GM19328 (cell line): ENCODE results near the gene BBS12.
"Not testable (repeated sequence)": the region's sequence is repeated elsewhere in the genome, so short reads cannot be mapped to it uniquely, and the experiment has no call there.

Experiments
- ATAC-seq: cut with Tn5 transposase; IDR thresholded peaks from one replicate; pipeline ENCODE4 v1.9.1; 2021; ENCODE audit warnings: mild to moderate bottlenecking, moderate library complexity; ENCODE audit not compliant: unreplicated experiment

BBS12 gene

GRCh38 chr4:122764071-122764820 lies 31.7 kb downstream of the BBS12 start:
- no peak for ATAC-seq

GRCh38 chr4:122764821-122765215 lies 32.3 kb downstream of the BBS12 start:
- ATAC-seq, result peak; percentile 61

GRCh38 chr4:122765692-122766352 lies 33.3 kb downstream of the BBS12 start:
- ATAC-seq, result no peak

GRCh38 chr4:122766353-122766705 lies 33.8 kb downstream of the BBS12 start:
- ATAC-seq, result no peak

- no peak for ATAC-seq
Observed at GRCh38 chr4:122766950-122767349, 34.4 kb downstream of the BBS12 start.

- no peak for ATAC-seq
Observed at GRCh38 chr4:122771724-122772123, 39.2 kb downstream of the BBS12 start.

- no peak for ATAC-seq
Observed at GRCh38 chr4:122772311-122772710, 39.8 kb downstream of the BBS12 start.

- no peak for ATAC-seq
Observed at GRCh38 chr4:122772986-122773385, 40.5 kb downstream of the BBS12 start.

GRCh38 chr4:122775039-122775438 lies 42.5 kb downstream of the BBS12 start:
- ATAC-seq, result no peak

GRCh38 chr4:122775987-122776836 lies 43.7 kb downstream of the BBS12 start:
- no peak for ATAC-seq

GRCh38 chr4:122776916-122777315 lies 44.4 kb downstream of the BBS12 start:
- no peak for ATAC-seq

GRCh38 chr4:122777846-122778673 lies 45.6 kb downstream of the BBS12 start:
- no peak for ATAC-seq

- ATAC-seq, result no peak
Observed at GRCh38 chr4:122781486-122781885, 49.0 kb downstream of the BBS12 start.

GRCh38 chr4:122783301-122784215 lies 51.1 kb downstream of the BBS12 start:
- ATAC-seq, result no peak

- no peak for ATAC-seq
Observed at GRCh38 chr4:122784261-122784660, 51.8 kb downstream of the BBS12 start.

- no peak for ATAC-seq
Observed at GRCh38 chr4:122785099-122785498, 52.6 kb downstream of the BBS12 start.

- ATAC-seq, result not testable (repeated sequence)
Observed at GRCh38 chr4:122786296-122786695, 53.8 kb downstream of the BBS12 start.

- ATAC-seq, result not testable (repeated sequence)
Observed at GRCh38 chr4:122786920-122787319, 54.4 kb downstream of the BBS12 start.

GRCh38 chr4:122787940-122788339 lies 55.4 kb downstream of the BBS12 start:
- no peak for ATAC-seq

GRCh38 chr4:122788935-122789334 lies 56.4 kb downstream of the BBS12 start:
- no peak for ATAC-seq
